NB4 (cell line): Measurements from ENCODE around the gene TCERG1.

Experiments used
- POLR2A ChIP-seq: IDR thresholded peaks from 2 replicates; pipeline ENCODE4 v1.6.1; 2011; ENCODE audit warnings: mild to moderate bottlenecking; ENCODE audit not compliant: insufficient read length; ENCODE audit errors: extremely low read depth
- TF ChIP-seq, protein P1 (sequence below): IDR thresholded peaks from one replicate; pipeline ENCODE4 v1.5.1; 2012; ENCODE audit warnings: low read depth, low read length

DNA sequence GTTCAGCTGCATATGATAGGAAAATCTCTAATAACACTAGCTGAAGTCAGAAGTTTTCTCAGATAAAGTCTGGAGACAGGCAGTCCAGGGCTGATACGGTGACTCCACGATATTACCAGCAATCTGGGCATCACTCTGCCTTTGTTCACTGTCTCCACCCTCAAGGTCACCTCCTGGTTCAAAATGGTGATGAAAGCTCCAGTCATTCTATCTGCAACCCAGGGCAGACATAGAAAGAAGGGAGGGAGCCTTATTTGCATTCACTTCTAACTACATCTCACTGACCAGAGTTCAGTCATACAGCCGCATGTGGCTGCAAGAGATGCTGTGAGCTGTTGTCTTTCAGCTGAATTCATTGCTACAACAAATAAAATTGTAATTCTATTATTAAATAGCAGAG lies 91.3 kb downstream of the TCERG1 start:
- TF ChIP-seq, protein P1, sequence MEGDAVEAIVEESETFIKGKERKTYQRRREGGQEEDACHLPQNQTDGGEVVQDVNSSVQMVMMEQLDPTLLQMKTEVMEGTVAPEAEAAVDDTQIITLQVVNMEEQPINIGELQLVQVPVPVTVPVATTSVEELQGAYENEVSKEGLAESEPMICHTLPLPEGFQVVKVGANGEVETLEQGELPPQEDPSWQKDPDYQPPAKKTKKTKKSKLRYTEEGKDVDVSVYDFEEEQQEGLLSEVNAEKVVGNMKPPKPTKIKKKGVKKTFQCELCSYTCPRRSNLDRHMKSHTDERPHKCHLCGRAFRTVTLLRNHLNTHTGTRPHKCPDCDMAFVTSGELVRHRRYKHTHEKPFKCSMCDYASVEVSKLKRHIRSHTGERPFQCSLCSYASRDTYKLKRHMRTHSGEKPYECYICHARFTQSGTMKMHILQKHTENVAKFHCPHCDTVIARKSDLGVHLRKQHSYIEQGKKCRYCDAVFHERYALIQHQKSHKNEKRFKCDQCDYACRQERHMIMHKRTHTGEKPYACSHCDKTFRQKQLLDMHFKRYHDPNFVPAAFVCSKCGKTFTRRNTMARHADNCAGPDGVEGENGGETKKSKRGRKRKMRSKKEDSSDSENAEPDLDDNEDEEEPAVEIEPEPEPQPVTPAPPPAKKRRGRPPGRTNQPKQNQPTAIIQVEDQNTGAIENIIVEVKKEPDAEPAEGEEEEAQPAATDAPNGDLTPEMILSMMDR: no peak
- no peak for TF ChIP-seq POLR2A
